HEK293 (cell line): ENCODE measurements around the gene DUSP2.
"Not testable (repeated sequence)": the region's sequence is repeated elsewhere in the genome, so short reads cannot be mapped to it uniquely, and the experiment has no call there.

Experiments
- CTCF ChIP-seq: fragments of 450-650 bp; formaldehyde crosslinking; IDR thresholded peaks from 2 replicates; pipeline ENCODE4 v1.5.1; 2016; ENCODE audit warnings: missing biosample characterization, missing genetic modification characterization
- ELK4 ChIP-seq: IDR thresholded peaks from 2 replicates; pipeline ENCODE4 v1.6.1; 2011; ENCODE audit warnings: mild to moderate bottlenecking, low read depth, low read length, borderline replicate concordance
- GFI1B ChIP-seq: fragments of 450-650 bp; formaldehyde crosslinking; IDR thresholded peaks from 2 replicates; pipeline ENCODE4 v1.5.1; 2016; ENCODE audit warnings: missing biosample characterization, missing genetic modification characterization
- MEIS1 ChIP-seq: sonication (generic); formaldehyde crosslinking; IDR thresholded peaks from 2 replicates; pipeline ENCODE4 v1.8.1; 2022; ENCODE audit warnings: missing genetic modification reagents, mild to moderate bottlenecking, borderline replicate concordance
- REST ChIP-seq: fragments of 450-650 bp; formaldehyde crosslinking; IDR thresholded peaks from 2 replicates; pipeline ENCODE4 v1.5.1; 2016; ENCODE audit warnings: missing biosample characterization, missing genetic modification characterization
- SP2 ChIP-seq: fragments of 450-650 bp; formaldehyde crosslinking; IDR thresholded peaks from 2 replicates; pipeline ENCODE4 v1.5.1; 2016; ENCODE audit warnings: missing biosample characterization, missing genetic modification characterization
- ZBTB26 ChIP-seq: fragments of 450-650 bp; formaldehyde crosslinking; optimal IDR thresholded peaks from 2 replicates; pipeline ENCODE3; 2016; ENCODE audit warnings: missing biosample characterization, mild to moderate bottlenecking, missing genetic modification characterization
- ZBTB8A ChIP-seq: fragments of 450-650 bp; formaldehyde crosslinking; IDR thresholded peaks from 2 replicates; pipeline ENCODE4 v1.5.1; 2016; ENCODE audit warnings: missing biosample characterization, missing genetic modification characterization
- ZFP69B ChIP-seq: fragments of 450-650 bp; formaldehyde crosslinking; IDR thresholded peaks from 2 replicates; pipeline ENCODE4 v1.5.1; 2016; ENCODE audit warnings: missing biosample characterization, missing genetic modification characterization
- ZNF184 ChIP-seq: fragments of 450-650 bp; IDR thresholded peaks from 2 replicates; pipeline ENCODE4 v1.5.1; 2018; ENCODE audit warnings: missing biosample characterization, mild to moderate bottlenecking, missing genetic modification characterization
- ZNF311 ChIP-seq: fragments of 450-650 bp; formaldehyde crosslinking; IDR thresholded peaks from 2 replicates; pipeline ENCODE4 v1.5.1; 2017; ENCODE audit warnings: missing biosample characterization, missing genetic modification characterization, borderline replicate concordance
- ZNF561 ChIP-seq: fragments of 450-650 bp; IDR thresholded peaks from 2 replicates; pipeline ENCODE4 v1.5.1; 2018; ENCODE audit warnings: missing biosample characterization, missing genetic modification characterization, borderline replicate concordance
- ZNF610 ChIP-seq: fragments of 450-650 bp; formaldehyde crosslinking; IDR thresholded peaks from 2 replicates; pipeline ENCODE4 v1.5.1; 2016; ENCODE audit warnings: missing biosample characterization, missing genetic modification characterization, borderline replicate concordance
- ZNF670 ChIP-seq: fragments of 450-650 bp; formaldehyde crosslinking; IDR thresholded peaks from 2 replicates; pipeline ENCODE4 v1.5.1; 2016; ENCODE audit warnings: missing biosample characterization, missing genetic modification characterization, low read depth

DNA sequence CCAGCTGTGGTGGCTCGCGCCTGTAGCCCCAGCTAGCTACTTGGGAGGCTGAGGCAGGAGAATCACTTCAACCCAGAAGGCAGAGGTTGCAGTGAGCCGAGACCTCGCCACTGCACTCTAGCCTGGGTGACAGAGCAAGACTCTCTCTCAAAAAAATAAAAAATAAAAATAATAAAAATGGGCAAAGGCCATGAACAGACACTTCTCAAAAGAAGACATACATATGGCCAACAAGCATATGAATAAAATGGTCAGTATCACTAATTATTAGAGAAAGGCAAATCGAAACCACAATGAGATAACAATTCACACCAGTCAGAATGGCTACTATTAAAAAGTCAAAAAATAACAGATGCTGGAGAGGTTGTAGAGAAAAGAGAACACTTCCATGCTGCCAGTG, 15.1 kb upstream of the DUSP2 start:
- not testable (repeated sequence) for TF ChIP-seq CTCF (tag by site-specific recombination); ELK4; ZNF184 (tag by site-specific recombination); ZNF610; GFI1B (tag by site-specific recombination); ZNF561 (tag by site-specific recombination); ZNF311 (tag by site-specific recombination); ZBTB26 (tag by site-specific recombination); ZFP69B (tag by site-specific recombination); REST (tag by site-specific recombination); ZBTB8A (tag by site-specific recombination); ZNF670 (tag by site-specific recombination); SP2; MEIS1 (CRISPR knock-in tag)
